Measurements from ENCODE around the gene SYCE1.
"Not testable (repeated sequence)": the region's sequence is repeated elsewhere in the genome, so short reads cannot be mapped to it uniquely, and the experiment has no call there.

The SYCE1 gene

GRCh38 chr10:133565441-133566294, at the start of gene SYCE1:
Gene SYCE1 (minus strand): TSS chr10:133565583. CDS start chr10:133565529, 54 bp downstream.
- no peak for DNase-seq

GRCh38 chr10:133614830-133615580, 49.6 kb upstream of the SYCE1 start:
- no peak for DNase-seq

GRCh38 chr10:133613699-133614098, 48.3 kb upstream of the SYCE1 start:
- no peak for DNase-seq

GRCh38 chr10:133611079-133611478, 45.7 kb upstream of the SYCE1 start:
- DNase-seq = no peak

GRCh38 chr10:133608855-133609254, 43.5 kb upstream of the SYCE1 start:
- DNase-seq = no peak

GRCh38 chr10:133603434-133603833, 38.1 kb upstream of the SYCE1 start:
- DNase-seq = not testable (repeated sequence)

GRCh38 chr10:133600657-133601056, 35.3 kb upstream of the SYCE1 start:
- no peak for DNase-seq

GRCh38 chr10:133599869-133600268, 34.5 kb upstream of the SYCE1 start:
- DNase-seq = not testable (repeated sequence)

GRCh38 chr10:133592716-133593115, 27.3 kb upstream of the SYCE1 start:
- DNase-seq = no peak

GRCh38 chr10:133590970-133591359, 25.6 kb upstream of the SYCE1 start:
- DNase-seq = no peak

GRCh38 chr10:133590226-133590969, 25.0 kb upstream of the SYCE1 start:
- no peak for DNase-seq

- DNase-seq = not testable (repeated sequence)
Observed at GRCh38 chr10:133577037-133577436, 11.7 kb upstream of the SYCE1 start.

- DNase-seq = not testable (repeated sequence)
Observed at GRCh38 chr10:133573460-133573859, 8.1 kb upstream of the SYCE1 start.

- DNase-seq = not testable (repeated sequence)
Observed at GRCh38 chr10:133572055-133572454, 6.7 kb upstream of the SYCE1 start.

GRCh38 chr10:133569801-133570200, 4.4 kb upstream of the SYCE1 start:
- DNase-seq = not testable (repeated sequence)

GRCh38 chr10:133568831-133569527, 3.6 kb upstream of the SYCE1 start:
- DNase-seq = not testable (repeated sequence)

- no peak for DNase-seq
Observed at GRCh38 chr10:133568287-133568614, 2.9 kb upstream of the SYCE1 start.

- DNase-seq = no peak
Observed at GRCh38 chr10:133567609-133568286, 2.4 kb upstream of the SYCE1 start.

- no peak for DNase-seq
Observed at GRCh38 chr10:133567119-133567518, 1.7 kb upstream of the SYCE1 start.

- DNase-seq = no peak
Observed at GRCh38 chr10:133564816-133565215, 567 bp downstream of the SYCE1 start.

- DNase-seq = no peak
Observed at GRCh38 chr10:133559216-133559615, 6.2 kb downstream of the SYCE1 start.

GRCh38 chr10:133557381-133557780, 8.0 kb downstream of the SYCE1 start:
- DNase-seq = no peak

Data from COR-L47 (cell line).